ENCODE data around the gene TNRC6B. TPM values are rescaled to one million over a fixed set of nuclear protein-coding genes. Genes with fewer than 3 reads are reported as not detected.

The TNRC6B gene
- total RNA-seq, 1 experiment from 2014 or later, result 58.1 TPM

GRCh38 chr22:40323681-40324171 is 146.0 kb downstream of the TNRC6B start:
- H3K36me3 Mint-ChIP-seq (ENCODE audit: insufficient read depth in 1 of 3, low read depth in 3 of 3), result peaks cover 15 to 67% (median 49%) of the 10 kb centered on the region in 3 experiments; a peak in 6 of 7 replicates
- no peak overlapping the region for H3K27ac ChIP-seq (ENCODE audit: insufficient read length, low read depth, low read length)
- no peak overlapping the region for H4K8ac ChIP-seq (replicated peaks; ENCODE audit: insufficient read length, low read depth, low read length)
- no peak overlapping the region for H3K56ac ChIP-seq (ENCODE audit: insufficient read length, low read depth, low read length)
- peaks cover 2% of the 10 kb centered on the region for H4K20me1 ChIP-seq (ENCODE audit: control insufficient read depth, insufficient read depth, insufficient read length)
- TF ChIP-seq CTCF (conservative IDR thresholded peaks at IDR 0.05), result no peak
- no peak overlapping the region for H3K4me2 ChIP-seq (ENCODE audit: insufficient read depth, insufficient read length, low read length)
- WGBS (ENCODE audit: extremely low coverage, insufficient read length, low lambda C conversion rate), result no CpG with 5 or more reads among the region's 8 CpGs
- peaks cover 5% of the 10 kb centered on the region; the same call in 1 of the 2 replicates for H3K4me1 ChIP-seq (ENCODE audit: insufficient read depth, low read length)
- H3K79me1 ChIP-seq (ENCODE audit: insufficient read depth, low read depth, low read length, poor library complexity, severe bottlenecking), result no peaks in the 10 kb centered on the region
- H2BK20ac ChIP-seq (ENCODE audit: low read depth, low read length, poor library complexity, severe bottlenecking), result no peak overlapping the region
- no peaks in the 10 kb centered on the region for H3K27me3 Mint-ChIP-seq (ENCODE audit: low read depth)
- H3K4me3 Mint-ChIP-seq, result no peak overlapping the region; a peak in 1 of 5 replicates
- H2BK15ac ChIP-seq (ENCODE audit: low read depth, low read length), result no peak overlapping the region
- no peaks in the 10 kb centered on the region for H3K79me2 ChIP-seq (ENCODE audit: insufficient read depth, low read length)
- no peaks in the 10 kb centered on the region for H3K23me2 ChIP-seq (ENCODE audit: insufficient read length, low read depth, low read length, poor library complexity, severe bottlenecking)
- no peaks in the 10 kb centered on the region for H3K9me3 Mint-ChIP-seq
- peak overlapping the region in 2 of 3 experiments; percentile 26 to 94; a peak in 3 of 7 replicates for H3K27ac Mint-ChIP-seq
- no peak overlapping the region for H2BK120ac ChIP-seq (ENCODE audit: low read depth, low read length, poor library complexity, severe bottlenecking)
- H2BK5ac ChIP-seq (ENCODE audit: insufficient read length, low read length), result no peak overlapping the region
- H3K23ac ChIP-seq (ENCODE audit: insufficient read length, low read depth, low read length), result no peak overlapping the region
- no peak overlapping the region for H2AK5ac ChIP-seq (ENCODE audit: insufficient read length, low read length)
- no peak overlapping the region for H2AFZ ChIP-seq (ENCODE audit: low read length)
- H3T11ph ChIP-seq (ENCODE audit: low read length), result no peak overlapping the region
- H2BK12ac ChIP-seq (ENCODE audit: insufficient read length, low read depth, low read length), result no peak overlapping the region
- H4K91ac ChIP-seq (ENCODE audit: insufficient read length, low read depth, low read length), result no peak overlapping the region
- no peak overlapping the region for H3K9ac ChIP-seq (ENCODE audit: extremely low read depth, insufficient read length, low read length)
- no peak overlapping the region for H3K4ac ChIP-seq (ENCODE audit: low read depth, low read length)
- no peaks in the 10 kb centered on the region for H3K27me3 ChIP-seq (ENCODE audit: insufficient read depth, low read length)
- peaks cover 43 to 54% of the 10 kb centered on the region in 2 experiments for H3K4me1 Mint-ChIP-seq
- no peak overlapping the region for H4K5ac ChIP-seq (ENCODE audit: insufficient read length, low read depth, low read length)
- no peaks in the 10 kb centered on the region for H3K9me3 ChIP-seq (ENCODE audit: control insufficient read depth, low read depth, low read length)
- no peak overlapping the region for H3K14ac ChIP-seq (ENCODE audit: insufficient read depth, low read length)
- no peak overlapping the region for H3K18ac ChIP-seq (ENCODE audit: insufficient read length, low read depth, low read length)
- DNase-seq, result no peak

Data from H9 (cell line).